OCI-LY1 (cell line): ENCODE measurements around the gene SPATA13.

Source experiments
- H2AFZ ChIP-seq: fragments of 200-600 bp; sonication (generic), shearing (Covaris generic); 2 replicates; pipeline ENCODE4 v1.6.0; 2014; ENCODE audit warnings: antibody characterized with exemption, mild to moderate bottlenecking, low read length
- H3F3A ChIP-seq: fragments of 200-600 bp; sonication (generic), shearing (Covaris generic); 2 replicates; pipeline ENCODE4 v1.6.0; 2014; ENCODE audit warnings: mild to moderate bottlenecking, antibody characterized with exemption, low read length, moderate library complexity; ENCODE audit not compliant: insufficient read depth
- H3K27ac ChIP-seq: fragments of 200-600 bp; sonication (generic); 2 replicates; pipeline ENCODE4 v1.5.1; 2014; ENCODE audit warnings: low read length, mixed run types, mild to moderate bottlenecking, low read depth; ENCODE audit not compliant: poor library complexity, severe bottlenecking
- H3K27me3 ChIP-seq: fragments of 200-600 bp; sonication (generic); 2 replicates; pipeline ENCODE4 v1.6.0; 2014; ENCODE audit warnings: antibody characterized with exemption, mild to moderate bottlenecking, low read length, moderate library complexity; ENCODE audit not compliant: insufficient read depth
- H3K36me3 ChIP-seq: fragments of 200-600 bp; sonication (generic); 2 replicates; pipeline ENCODE4 v1.6.1; 2014; ENCODE audit warnings: mild to moderate bottlenecking, antibody characterized with exemption, low read length, moderate library complexity, mixed read lengths; ENCODE audit not compliant: insufficient read depth
- H3K4me1 ChIP-seq: fragments of 200-600 bp; sonication (generic); 2 replicates; pipeline ENCODE4 v1.5.1; 2014; ENCODE audit warnings: mild to moderate bottlenecking, low read length, moderate library complexity; ENCODE audit not compliant: insufficient read depth, severe bottlenecking
- H3K4me2 ChIP-seq: fragments of 200-600 bp; sonication (generic), shearing (Covaris generic); 2 replicates; pipeline ENCODE4 v1.6.1; 2014; ENCODE audit warnings: low read length
- H3K4me3 ChIP-seq: fragments of 200-600 bp; sonication (generic); 2 replicates; pipeline ENCODE4 v1.5.1; 2014; ENCODE audit warnings: low read length, low read depth, mild to moderate bottlenecking, mixed read lengths; ENCODE audit not compliant: poor library complexity, severe bottlenecking
- H3K79me2 ChIP-seq: fragments of 200-600 bp; shearing (Covaris generic); 2 replicates; pipeline ENCODE4 v1.6.1; 2016; ENCODE audit warnings: mixed run types, low read length, mixed read lengths; ENCODE audit not compliant: insufficient read depth
- H3K9ac ChIP-seq: fragments of 200-600 bp; sonication (generic), shearing (Covaris generic); 2 replicates; pipeline ENCODE4 v1.6.1; 2014; ENCODE audit warnings: mild to moderate bottlenecking, low read length, mixed read lengths
- H3K9me2 ChIP-seq: fragments of 200-600 bp; sonication (generic), shearing (Covaris generic); 2 replicates; pipeline ENCODE4 v1.6.1; 2014; ENCODE audit warnings: low read depth, mild to moderate bottlenecking, low read length, mixed read lengths
- H3K9me3 ChIP-seq: fragments of 200-600 bp; shearing (Covaris generic); 2 replicates; pipeline ENCODE4 v1.6.1; 2014; ENCODE audit warnings: low read length, mixed read lengths
- H4K20me1 ChIP-seq: fragments of 200-600 bp; sonication (generic), shearing (Covaris generic); 2 replicates; pipeline ENCODE4 v1.6.0; 2016; ENCODE audit warnings: mild to moderate bottlenecking, low read length; ENCODE audit not compliant: insufficient read depth
- EZH2 ChIP-seq: fragments of 200-600 bp; sonication (generic), shearing (Covaris generic); IDR thresholded peaks from 2 replicates; pipeline ENCODE4 v1.8.0; 2017; ENCODE audit warnings: borderline replicate concordance, mixed run types, mild to moderate bottlenecking, antibody characterized with exemption, low read length, moderate library complexity, mixed read lengths
- TF ChIP-seq, protein P1 (sequence below): fragments of 200-600 bp; sonication (generic), shearing (Covaris generic); IDR thresholded peaks from 2 replicates; pipeline ENCODE4 v1.5.1; 2017; ENCODE audit warnings: mild to moderate bottlenecking, antibody characterized with exemption, low read length, moderate library complexity, mixed read lengths

The SPATA13 gene

GRCh38 chr13:24224232-24224680 is 63.7 kb downstream of the SPATA13 start:
- no peak overlapping the region for H3K4me3 ChIP-seq
- no peaks in the 10 kb centered on the region for H4K20me1 ChIP-seq
- H3K36me3 ChIP-seq: no peaks in the 10 kb centered on the region
- no peak overlapping the region for H3K4me2 ChIP-seq
- H3K79me2 ChIP-seq: no peaks in the 10 kb centered on the region
- H3K27me3 ChIP-seq: peaks cover 4% of the 10 kb centered on the region; the same call in 1 of the 2 replicates
- no peaks in the 10 kb centered on the region for H3K9me2 ChIP-seq
- no peak for TF ChIP-seq EZH2
- TF ChIP-seq, protein P1, sequence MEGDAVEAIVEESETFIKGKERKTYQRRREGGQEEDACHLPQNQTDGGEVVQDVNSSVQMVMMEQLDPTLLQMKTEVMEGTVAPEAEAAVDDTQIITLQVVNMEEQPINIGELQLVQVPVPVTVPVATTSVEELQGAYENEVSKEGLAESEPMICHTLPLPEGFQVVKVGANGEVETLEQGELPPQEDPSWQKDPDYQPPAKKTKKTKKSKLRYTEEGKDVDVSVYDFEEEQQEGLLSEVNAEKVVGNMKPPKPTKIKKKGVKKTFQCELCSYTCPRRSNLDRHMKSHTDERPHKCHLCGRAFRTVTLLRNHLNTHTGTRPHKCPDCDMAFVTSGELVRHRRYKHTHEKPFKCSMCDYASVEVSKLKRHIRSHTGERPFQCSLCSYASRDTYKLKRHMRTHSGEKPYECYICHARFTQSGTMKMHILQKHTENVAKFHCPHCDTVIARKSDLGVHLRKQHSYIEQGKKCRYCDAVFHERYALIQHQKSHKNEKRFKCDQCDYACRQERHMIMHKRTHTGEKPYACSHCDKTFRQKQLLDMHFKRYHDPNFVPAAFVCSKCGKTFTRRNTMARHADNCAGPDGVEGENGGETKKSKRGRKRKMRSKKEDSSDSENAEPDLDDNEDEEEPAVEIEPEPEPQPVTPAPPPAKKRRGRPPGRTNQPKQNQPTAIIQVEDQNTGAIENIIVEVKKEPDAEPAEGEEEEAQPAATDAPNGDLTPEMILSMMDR: no peak
- H3K9me3 ChIP-seq: no peaks in the 10 kb centered on the region
- no peaks in the 10 kb centered on the region for H3F3A ChIP-seq
- H3K27ac ChIP-seq: no peak overlapping the region
- no peaks in the 10 kb centered on the region for H3K4me1 ChIP-seq
- H2AFZ ChIP-seq: no peak overlapping the region
- H3K9ac ChIP-seq: no peak overlapping the region

GRCh38 chr13:24225062-24225461 is 64.5 kb downstream of the SPATA13 start:
- Histone ChIP-seq H3K36me3 (no peaks in the 10 kb centered on the region), H3K4me3 (no peak overlapping the region), H3F3A (no peaks in the 10 kb centered on the region), H3K4me1 (no peaks in the 10 kb centered on the region), H3K27me3 (peaks cover 4% of the 10 kb centered on the region; the same call in 1 of the 2 replicates), H2AFZ (no peak overlapping the region), H4K20me1 (no peaks in the 10 kb centered on the region), H3K9ac (no peak overlapping the region), H3K79me2 (no peaks in the 10 kb centered on the region), H3K9me3 (no peaks in the 10 kb centered on the region), H3K27ac (no peak overlapping the region), H3K9me2 (no peaks in the 10 kb centered on the region), H3K4me2 (no peak overlapping the region)
- TF ChIP-seq EZH2: no peak
- TF ChIP-seq, protein P1: no peak

DNA sequence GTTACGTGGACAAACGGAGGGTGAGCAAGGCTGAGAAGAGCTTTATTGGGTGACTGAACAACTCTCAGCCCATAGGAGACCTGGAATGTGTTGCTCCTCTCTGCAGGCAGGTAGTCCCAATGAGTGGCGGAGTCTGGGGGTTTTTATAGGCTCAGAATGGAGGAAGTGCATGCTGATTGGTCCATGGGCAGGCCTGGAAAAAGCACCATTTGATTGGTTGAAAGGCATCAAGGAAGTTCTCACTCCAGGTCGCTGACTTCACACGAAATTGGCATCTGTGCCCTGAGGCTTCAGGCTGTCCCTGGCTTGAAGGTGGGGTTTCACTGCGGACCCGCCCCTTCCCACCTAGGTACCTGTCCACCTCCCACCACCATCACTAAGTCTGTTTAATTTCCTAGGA is 65.4 kb downstream of the SPATA13 start:
- Histone ChIP-seq H3K27ac (no peak overlapping the region), H3K4me2 (no peak overlapping the region), H3K9me3 (no peaks in the 10 kb centered on the region), H3K36me3 (no peaks in the 10 kb centered on the region), H2AFZ (no peak overlapping the region), H3K4me3 (no peak overlapping the region), H3K9ac (no peak overlapping the region), H3K79me2 (no peaks in the 10 kb centered on the region), H3K27me3 (peaks cover 4% of the 10 kb centered on the region; the same call in 1 of the 2 replicates), H4K20me1 (no peaks in the 10 kb centered on the region), H3K4me1 (no peaks in the 10 kb centered on the region), H3F3A (no peaks in the 10 kb centered on the region), H3K9me2 (no peaks in the 10 kb centered on the region)
- no peak for TF ChIP-seq EZH2
- TF ChIP-seq, protein P1: no peak
